Osteocyte (in vitro differentiated cells): Measurements from ENCODE around the gene TLCD3B. TPM values are rescaled to one million over a fixed set of nuclear protein-coding genes. Genes with fewer than 3 reads are reported as not detected.

ENCODE experiments used
- DNase-seq: peaks from one replicate; pipeline ENCODE4 v3.0.0; 2021; ENCODE audit warnings: mixed read lengths; ENCODE audit not compliant: unreplicated experiment; ENCODE audit errors: extremely low spot score
- H3K27ac Mint-ChIP-seq: one replicate; pipeline ENCODE4 v1.8.0; 2021; ENCODE audit warnings: mild to moderate bottlenecking, mixed read lengths; ENCODE audit not compliant: unreplicated experiment
- H3K27me3 Mint-ChIP-seq: one replicate; pipeline ENCODE4 v1.8.0; 2021; ENCODE audit warnings: mixed read lengths; ENCODE audit not compliant: unreplicated experiment
- H3K36me3 Mint-ChIP-seq: one replicate; pipeline ENCODE4 v1.8.0; 2021; ENCODE audit warnings: mixed read lengths; ENCODE audit not compliant: unreplicated experiment
- H3K4me1 Mint-ChIP-seq: one replicate; pipeline ENCODE4 v1.8.0; 2021; ENCODE audit warnings: mixed read lengths; ENCODE audit not compliant: unreplicated experiment
- H3K4me3 Mint-ChIP-seq: one replicate; pipeline ENCODE4 v1.8.0; 2021; ENCODE audit warnings: mild to moderate bottlenecking, moderate library complexity, mixed read lengths; ENCODE audit not compliant: unreplicated experiment
- H3K9me3 Mint-ChIP-seq: one replicate; pipeline ENCODE4 v1.8.0; 2021; ENCODE audit warnings: mixed read lengths; ENCODE audit not compliant: unreplicated experiment
- CTCF ChIP-seq: fragments of 200-600 bp; sonication (generic); IDR thresholded peaks from 2 replicates; pipeline ENCODE4 v1.5.0; 2021; ENCODE audit warnings: antibody characterized with exemption, mild to moderate bottlenecking, moderate library complexity
- total RNA-seq: library from RNA; stranded (reverse); gene quantifications from 2 replicates; pipeline ENCODE4 v1.2.1, GENCODE V29; 2021

The TLCD3B gene
- total RNA-seq, 1 donor from 2014 or later: 0.32 TPM

- Mint-ChIP-seq H3K4me3 (no peak overlapping the region), H3K27ac (no peak overlapping the region), H3K27me3 (no peaks in the 10 kb centered on the region), H3K9me3 (no peaks in the 10 kb centered on the region), H3K4me1 (peaks cover 14% of the 10 kb centered on the region), H3K36me3 (peaks cover 1% of the 10 kb centered on the region)
- no peak for DNase-seq
- no peak for TF ChIP-seq CTCF
Measured at GRCh38 chr16:30060836-30061554, 29.9 kb upstream of the TLCD3B start.

- Mint-ChIP-seq H3K9me3 (no peaks in the 10 kb centered on the region), H3K4me3 (no peak overlapping the region), H3K36me3 (peaks cover 1% of the 10 kb centered on the region), H3K4me1 (peaks cover 14% of the 10 kb centered on the region), H3K27me3 (no peaks in the 10 kb centered on the region), H3K27ac (no peak overlapping the region)
- no peak for TF ChIP-seq CTCF
- no peak for DNase-seq
Measured at GRCh38 chr16:30060346-30060745, 29.3 kb upstream of the TLCD3B start.

DNA sequence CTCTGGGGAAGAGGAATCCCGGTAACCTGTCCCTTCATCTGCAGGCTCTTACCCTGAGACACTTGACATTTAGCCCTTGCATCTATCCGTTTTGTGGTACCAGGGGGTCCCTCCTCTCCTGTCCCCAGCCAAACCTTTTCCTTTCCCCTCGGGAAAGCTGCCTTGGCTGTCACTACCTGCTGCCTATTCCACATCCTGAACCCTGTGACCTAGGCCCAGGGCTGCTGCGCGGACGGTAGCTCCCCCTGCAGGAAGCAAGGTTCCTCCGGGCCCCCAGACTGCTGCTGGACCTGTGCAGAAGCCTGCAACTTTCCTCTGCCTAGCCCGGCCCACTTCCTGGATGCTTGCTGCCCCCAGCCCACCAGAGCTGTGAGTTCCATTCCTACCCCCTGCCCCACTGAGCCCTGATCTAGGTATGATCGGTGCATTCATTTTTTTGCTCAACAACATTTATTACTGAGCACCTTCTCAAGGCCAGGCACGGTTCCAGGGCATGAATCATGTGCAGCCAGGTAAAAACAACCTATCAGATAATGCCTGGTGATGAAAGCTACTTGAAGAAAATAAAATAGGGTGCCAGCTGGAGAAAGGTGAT, 24.0 kb upstream of the TLCD3B start:
- Mint-ChIP-seq H3K4me1 (peaks cover 17% of the 10 kb centered on the region), H3K4me3 (peak overlapping the region; percentile 22)

GRCh38 chr16:30054451-30054850, 23.4 kb upstream of the TLCD3B start:
- Mint-ChIP-seq H3K4me1 (peaks cover 17% of the 10 kb centered on the region), H3K27me3 (no peaks in the 10 kb centered on the region), H3K27ac (peak overlapping the region; percentile 62), H3K4me3 (peak overlapping the region; percentile 52), H3K9me3 (no peaks in the 10 kb centered on the region), H3K36me3 (no peaks in the 10 kb centered on the region)
- no peak for DNase-seq
- TF ChIP-seq CTCF: no peak

More for the DNA sequence above, 24.0 kb upstream of the TLCD3B start:
- peak; percentile 46 for TF ChIP-seq CTCF
- Mint-ChIP-seq H3K36me3 (no peaks in the 10 kb centered on the region), H3K9me3 (no peaks in the 10 kb centered on the region), H3K27me3 (no peaks in the 10 kb centered on the region), H3K27ac (no peak overlapping the region)
- DNase-seq: no peak

GRCh38 chr16:30053376-30054015, 22.4 kb upstream of the TLCD3B start:
- DNase-seq: no peak
- Mint-ChIP-seq H3K4me1 (peaks cover 17% of the 10 kb centered on the region), H3K27ac (peak overlapping the region; percentile 64)

More at GRCh38 chr16:30053376-30054015, 22.4 kb upstream of the TLCD3B start:
- Mint-ChIP-seq H3K4me3 (peak overlapping the region; percentile 88), H3K27me3 (no peaks in the 10 kb centered on the region), H3K9me3 (no peaks in the 10 kb centered on the region), H3K36me3 (no peaks in the 10 kb centered on the region)
- no peak for TF ChIP-seq CTCF
